Sciatic nerve (tissue), 2 donors: ENCODE results near the gene STARD5. TPM values are rescaled to one million over a fixed set of nuclear protein-coding genes. Genes with fewer than 3 reads are reported as not detected.

ENCODE experiments used
- ATAC-seq: fragments of 200-7000 bp; cut with Tn5 transposase; one replicate; pipeline ENCODE4 v1.9.1; 2020; ENCODE audit warnings: mild to moderate bottlenecking, moderate library complexity
- DNase-seq: peaks from one replicate; pipeline ENCODE4 v3.0.0-alpha.2; 2020; ENCODE audit warnings: low spot score
- intact Hi-C: fragments of 100-400 bp; cut with DNase I; formaldehyde crosslinking; loops from one replicate; pipeline ENCODE4 v1.14.2; 2022
- total RNA-seq: library from RNA; stranded (reverse); fragmentation: NEBNext Ultra II Directional; extraction: Animal tissue kit (Norgen Biotek cat#: 25700); gene quantifications from one replicate; pipeline ENCODE4 v1.2.1, GENCODE V29; 2021
- donor health status: DM: no; HTN: no; CAD: no.
- donor health status: DM: no; HTN: no; CAD: no.

STARD5 gene
- total RNA-seq, 1 donor from 2014 or later = 6.1 TPM

DNA sequence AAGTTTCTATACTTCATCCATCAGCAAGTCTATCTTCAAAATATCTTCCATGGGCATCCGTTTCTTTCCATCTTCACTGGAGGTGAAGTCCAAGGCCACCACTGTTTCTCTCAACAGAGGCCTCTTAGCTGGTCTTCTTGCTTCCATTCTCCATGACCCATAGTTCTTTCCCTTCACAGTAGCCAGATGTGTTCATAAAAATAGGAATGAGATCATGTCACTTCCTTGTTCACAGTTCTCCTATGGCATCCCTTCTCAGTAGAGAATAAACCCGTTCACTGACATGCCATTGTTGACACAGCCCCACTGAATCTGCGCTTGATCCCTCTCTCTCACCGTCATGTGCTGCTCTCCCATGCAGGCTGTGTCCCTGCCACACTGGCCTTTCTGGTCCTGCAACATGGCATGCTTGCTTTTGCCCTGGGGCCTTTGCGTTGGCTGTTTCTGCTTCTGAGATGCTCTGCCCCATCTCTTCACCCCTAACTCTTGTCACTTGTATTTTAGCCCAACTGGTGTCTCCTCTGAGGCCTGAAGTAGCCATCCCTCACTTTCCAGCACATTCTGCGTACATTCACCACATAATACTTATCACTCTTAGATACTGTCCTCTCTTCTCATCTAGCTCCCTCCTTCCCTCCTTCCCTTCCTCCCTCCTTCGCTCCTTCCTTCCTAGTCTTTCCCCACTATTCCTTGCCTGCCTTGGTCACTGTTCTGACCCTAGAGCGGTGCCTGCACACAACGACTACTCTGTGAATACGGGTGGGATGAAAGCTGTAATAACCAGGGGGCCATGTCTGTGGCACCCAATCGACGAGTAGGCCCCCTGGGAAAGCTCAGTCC lies 42.0 kb downstream of the STARD5 start:
- intact Hi-C loops = no loop called here
- ATAC-seq = no peak
- no peak for DNase-seq

DNA sequence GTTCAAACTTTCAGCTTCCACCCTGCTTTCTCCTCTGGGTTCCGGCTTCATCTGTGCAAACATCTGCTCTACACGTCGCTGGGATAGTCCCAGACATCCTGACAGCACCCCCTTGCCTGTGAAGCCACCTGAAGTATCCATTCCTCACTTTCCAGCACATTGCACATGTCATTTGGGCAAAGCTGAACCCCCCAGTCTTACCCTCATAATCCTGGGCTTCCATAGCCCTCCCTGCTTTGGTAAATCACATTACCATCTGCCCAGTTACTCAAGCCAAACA lies 42.5 kb downstream of the STARD5 start:
- no peak for ATAC-seq
- intact Hi-C loops = no loop called here
- DNase-seq = no peak

DNA sequence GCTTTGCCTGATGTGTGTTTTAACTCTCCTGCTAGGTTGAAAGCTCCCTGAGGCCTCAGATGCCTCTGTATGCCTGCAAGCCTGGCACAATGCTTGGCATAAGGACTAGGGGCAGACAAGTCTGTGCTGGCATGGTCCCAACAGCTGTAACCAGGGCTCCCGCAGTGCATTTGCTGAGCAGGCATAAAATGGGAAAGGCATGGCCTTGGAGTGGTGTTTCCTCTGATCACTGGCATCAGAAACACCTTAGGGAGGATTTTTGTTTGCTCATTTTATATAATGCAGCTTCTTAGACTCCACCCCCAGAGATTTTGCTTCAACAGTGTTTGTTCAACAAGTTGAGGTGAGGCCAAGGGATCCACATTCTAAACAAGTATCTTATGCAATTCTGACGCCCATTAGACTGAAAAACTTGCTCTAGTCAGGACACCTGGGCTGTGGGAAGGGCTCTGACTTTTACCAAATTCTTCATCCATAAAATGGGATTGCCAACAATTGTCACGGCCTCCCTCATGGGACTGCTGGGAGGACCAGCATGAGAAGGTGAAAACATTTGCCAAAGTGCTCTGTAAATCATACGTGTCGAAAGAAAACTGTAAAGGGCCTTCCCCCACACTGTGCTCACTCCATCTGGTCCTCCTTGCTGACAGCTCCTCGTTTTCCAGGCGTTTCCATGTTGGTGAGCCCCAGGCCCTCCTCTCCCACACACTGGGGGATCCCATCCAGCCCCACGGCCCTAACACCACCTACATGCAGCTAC lies 43.1 kb downstream of the STARD5 start:
- DNase-seq (no peak), ATAC-seq (no peak)
- intact Hi-C loops = no loop called here

DNA sequence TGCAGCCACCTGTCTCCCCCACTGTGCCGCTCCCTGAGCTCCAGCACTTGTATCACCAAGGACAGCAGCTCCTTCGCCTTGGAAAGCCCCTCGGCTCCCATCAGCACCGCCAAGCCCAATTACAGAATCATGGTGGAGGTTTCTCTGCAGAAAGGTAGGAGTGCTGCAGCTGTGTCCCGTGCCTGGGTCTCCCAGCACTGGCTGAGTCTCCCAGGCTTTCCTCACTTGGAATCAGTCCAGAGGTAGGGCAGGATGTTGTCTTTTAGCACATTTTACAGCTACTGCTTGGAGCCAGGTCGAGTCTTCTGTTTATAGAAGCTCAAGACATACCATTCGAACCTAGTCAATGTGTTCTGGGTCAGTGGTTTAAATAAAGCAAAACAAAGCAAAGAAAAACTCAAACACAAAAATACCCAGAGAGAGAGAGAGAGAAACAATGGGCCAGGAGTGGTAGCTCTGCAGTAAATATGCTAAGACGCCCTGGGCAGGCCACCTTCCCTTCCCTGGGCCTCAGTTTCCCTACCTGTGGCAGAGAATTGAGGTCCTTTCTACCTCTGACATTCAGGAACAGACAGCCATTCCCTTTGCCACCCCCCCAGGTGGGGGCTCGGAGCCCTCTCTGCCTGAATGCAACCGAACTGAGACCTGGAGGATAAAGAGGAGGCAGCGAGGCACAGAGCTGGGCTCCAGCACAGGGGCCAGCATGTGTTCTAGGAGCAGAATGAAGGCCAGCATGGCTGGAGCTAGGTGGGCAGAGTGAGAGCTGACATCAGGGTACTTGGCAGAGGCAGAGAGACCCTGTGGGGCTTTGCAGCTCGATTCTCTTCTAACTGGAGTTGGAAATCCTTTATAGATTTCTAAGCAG lies 44.1 kb downstream of the STARD5 start:
- ATAC-seq (no peak), DNase-seq (no peak)
- intact Hi-C loops = loop anchor here (10.0 kb wide), 1 partner anchor 115 kb away; no protein-coding TSS in a partner anchor

DNA sequence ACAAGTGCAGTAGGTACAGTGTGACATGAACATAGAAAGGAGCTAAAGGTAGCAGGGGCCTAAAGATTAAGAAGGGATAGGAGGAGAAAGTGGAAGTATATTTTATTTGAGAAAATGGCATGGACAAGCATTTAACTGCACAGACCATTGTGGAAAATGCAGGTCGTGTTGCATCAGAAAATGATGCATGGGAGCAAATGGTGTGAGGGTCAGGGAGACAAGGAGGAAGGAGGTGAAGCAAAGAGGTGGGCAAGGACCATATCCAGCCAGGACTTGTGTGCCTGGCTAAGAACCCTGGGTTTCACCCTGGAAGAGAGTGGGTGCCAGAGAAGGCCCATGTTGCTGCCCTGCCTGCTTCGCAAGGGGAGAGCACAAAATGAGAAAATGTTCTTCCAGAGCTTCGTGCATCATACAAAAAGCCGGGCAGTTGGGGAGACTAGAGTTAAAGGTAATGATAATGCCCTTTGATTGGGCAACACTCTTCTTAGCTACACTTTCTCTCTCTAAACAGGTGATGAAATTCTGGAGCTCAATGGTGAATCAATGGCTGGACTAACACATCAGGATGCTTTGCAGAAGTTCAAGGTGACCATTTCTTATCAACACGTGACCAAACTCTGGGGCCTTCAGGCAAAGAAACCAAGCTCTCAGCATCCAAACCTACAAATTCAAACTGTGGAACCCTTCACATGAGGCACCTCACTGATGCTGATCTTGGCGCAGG lies 45.5 kb downstream of the STARD5 start:
- ATAC-seq = no peak
- intact Hi-C loops = loop anchor here (10.0 kb wide), 1 partner anchor 116 kb away; no protein-coding TSS in a partner anchor
- DNase-seq = no peak

DNA sequence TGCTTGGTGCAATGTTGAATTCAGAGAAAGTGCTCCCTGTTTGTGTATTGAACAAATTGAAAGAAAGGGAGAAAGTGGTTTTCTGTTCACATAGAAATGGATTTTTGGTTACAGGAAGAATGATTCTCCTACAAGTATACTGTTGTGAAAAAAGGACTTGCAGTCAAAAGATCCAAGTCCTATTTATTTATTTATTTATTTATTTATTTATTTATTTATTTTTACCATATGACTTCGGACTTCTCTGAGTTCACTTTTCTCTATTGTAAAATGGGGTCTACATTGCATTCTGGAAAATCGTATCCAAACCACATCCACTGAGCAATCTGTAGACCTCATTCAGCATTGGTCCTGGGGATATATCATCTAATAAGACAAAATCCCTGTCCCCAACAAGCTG lies 46.1 kb downstream of the STARD5 start:
- no peak for DNase-seq
- intact Hi-C loops = loop anchor here (10.0 kb wide), 1 partner anchor 117 kb away; no protein-coding TSS in a partner anchor
- no peak for ATAC-seq

DNA sequence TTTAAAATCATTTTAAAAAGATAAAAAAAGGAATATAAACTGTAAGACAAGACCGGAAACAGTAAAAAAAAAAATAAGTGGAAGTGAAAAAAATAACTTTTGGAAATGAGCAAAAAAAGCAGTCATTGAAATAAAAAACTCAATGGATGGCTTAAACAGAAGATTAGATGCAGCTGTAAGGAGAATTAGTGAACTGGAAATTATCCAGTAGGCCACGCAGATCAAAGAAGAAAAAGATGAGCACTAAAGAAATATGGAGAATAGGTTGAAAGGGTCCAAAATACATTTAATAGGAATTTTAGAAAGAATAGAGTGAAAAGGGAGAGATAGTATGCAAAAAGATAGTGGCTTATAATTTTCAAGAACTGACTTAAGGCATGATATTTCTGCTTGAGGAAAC lies 47.0 kb downstream of the STARD5 start:
- no peak for ATAC-seq
- intact Hi-C loops = loop anchor here (10.0 kb wide), 1 partner anchor 118 kb away; no protein-coding TSS in a partner anchor
- no peak for DNase-seq

DNA sequence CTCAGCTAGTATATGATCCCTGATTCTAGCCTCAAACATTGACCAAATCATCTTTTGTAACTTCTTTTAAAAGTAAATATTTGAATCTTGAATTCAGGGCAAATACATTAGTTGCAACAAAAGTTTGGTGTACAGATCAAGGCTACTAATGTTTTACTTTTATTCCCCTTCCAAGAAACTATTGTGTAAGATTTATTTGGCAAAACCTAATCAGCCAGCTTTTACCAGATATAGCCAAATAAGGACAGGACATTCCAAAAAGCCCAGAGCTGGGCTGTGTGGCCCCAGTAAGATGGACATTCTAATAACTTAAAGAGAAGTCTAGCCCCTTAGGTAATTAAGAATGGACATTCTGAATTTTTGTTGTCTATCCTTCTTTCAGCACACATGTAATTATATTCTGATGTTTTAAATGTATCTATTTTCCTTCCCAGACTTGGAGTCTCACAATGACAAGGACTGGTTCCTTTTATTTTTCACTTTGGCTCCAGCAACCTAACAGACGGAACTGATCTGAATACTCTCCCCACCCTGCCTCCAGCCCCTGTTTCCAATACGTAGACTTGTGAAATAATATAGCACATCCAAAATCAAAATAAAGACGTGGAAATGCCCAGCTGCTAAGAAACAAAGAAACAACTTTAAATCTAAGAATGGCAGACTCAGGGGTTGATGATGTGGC lies 48.1 kb downstream of the STARD5 start:
- DNase-seq (no peak), ATAC-seq (peak; percentile 75)
- intact Hi-C loops = loop anchor here (10.0 kb wide), 1 partner anchor 119 kb away; no protein-coding TSS in a partner anchor

DNA sequence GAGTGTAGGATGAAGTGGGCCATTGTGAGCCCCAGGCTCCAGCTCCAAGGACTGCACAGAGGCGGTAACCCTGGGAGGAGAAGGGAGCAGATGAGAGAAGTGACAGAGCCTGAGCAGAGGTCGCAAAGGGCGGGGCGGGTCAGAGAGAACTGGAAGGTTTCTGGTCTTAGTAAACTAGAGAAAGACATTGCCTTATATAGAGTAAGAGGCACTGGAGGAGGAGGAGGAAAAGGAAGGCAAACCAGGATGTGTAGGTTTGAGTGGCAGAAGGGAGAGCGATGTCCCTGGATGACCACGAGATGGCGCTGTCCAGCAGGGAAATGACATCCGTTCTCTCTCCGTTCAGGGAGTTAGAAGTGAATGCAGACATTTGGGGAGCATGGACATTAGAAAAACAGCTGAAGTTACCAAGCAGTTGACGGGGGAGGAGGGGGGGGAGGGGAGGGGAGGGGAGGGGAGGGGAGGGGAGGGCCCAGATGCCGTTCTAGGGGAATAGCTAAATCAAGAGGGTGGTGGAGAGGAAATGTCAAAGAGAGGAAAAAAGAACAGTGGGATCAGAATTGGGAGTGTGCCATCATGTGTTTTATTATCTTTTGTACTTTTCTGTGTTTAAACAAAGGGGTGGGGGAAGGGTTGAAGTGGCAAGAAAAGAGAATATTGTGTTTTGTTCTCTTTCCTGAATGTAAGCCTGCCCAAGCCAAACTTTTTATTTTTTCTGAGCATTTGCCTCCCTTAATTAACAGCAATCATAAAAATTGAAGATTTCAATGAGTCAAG lies 48.8 kb downstream of the STARD5 start:
- DNase-seq (peak; percentile 89), ATAC-seq (peak; percentile 87)
- intact Hi-C loops = loop anchor here (10.0 kb wide), 1 partner anchor 120 kb away; no protein-coding TSS in a partner anchor

DNA sequence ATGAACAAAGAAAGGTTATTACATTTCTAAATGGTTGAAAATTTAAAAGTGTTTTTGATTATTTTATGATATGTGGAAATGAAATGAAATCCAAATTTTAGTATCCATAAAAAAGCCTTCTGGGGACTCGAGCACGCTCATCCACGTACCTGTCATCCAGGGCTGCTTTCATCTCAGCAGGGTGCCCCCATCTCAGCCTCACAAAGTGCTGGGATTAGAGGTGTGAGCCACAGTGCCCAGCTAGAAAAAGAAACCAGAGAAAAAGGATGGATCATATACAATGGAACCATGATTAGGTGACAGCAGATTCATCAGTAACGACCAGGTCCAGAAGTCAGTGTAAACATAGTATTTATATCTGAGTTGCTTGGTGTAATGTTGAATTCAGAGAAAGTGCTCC lies 49.7 kb downstream of the STARD5 start:
- no peak for DNase-seq
- ATAC-seq = no peak
- intact Hi-C loops = loop anchor here (10.0 kb wide), 1 partner anchor 121 kb away; no protein-coding TSS in a partner anchor

DNA sequence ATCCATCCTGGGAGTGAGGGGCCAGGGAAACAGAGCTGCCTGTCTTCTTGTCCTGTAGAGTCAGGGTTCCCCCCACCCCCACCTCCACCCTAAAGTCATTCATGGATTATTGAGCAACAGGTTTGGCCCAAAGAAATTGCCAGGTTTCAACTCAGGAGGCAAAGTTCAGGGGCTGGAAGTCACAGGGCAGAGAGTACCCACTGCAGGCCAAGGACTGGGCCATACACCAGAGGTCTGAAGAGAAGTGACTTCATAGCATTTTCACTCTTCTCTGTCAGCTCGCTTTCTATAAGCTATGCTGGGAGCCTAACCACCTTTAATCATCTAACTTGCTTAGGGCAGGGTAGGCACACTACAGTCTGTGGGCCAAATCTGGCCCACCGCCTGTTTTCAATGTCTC lies 50.1 kb downstream of the STARD5 start:
- DNase-seq (no peak), ATAC-seq (no peak)
- intact Hi-C loops = loop anchor here (10.0 kb wide), 1 partner anchor 121 kb away; no protein-coding TSS in a partner anchor

DNA sequence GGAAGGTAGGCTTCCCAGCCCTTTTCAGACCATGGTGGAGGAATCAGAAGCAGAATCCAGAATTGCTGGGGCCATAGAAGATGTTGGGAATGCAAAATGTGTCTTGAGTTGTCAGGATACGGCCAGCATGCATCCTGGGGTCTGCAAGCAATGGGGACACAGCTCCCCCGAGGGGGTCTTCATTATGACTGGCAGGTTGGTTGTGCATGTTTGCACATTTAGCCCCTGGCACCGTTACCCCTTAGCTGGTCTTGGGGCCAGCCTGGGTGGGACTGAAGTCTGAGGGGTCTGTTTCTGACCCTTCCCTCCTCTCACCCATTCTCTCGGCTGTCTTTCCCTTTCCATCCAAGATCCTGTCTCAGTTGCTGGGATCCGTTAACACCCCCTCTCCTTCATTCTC lies 50.7 kb downstream of the STARD5 start:
- intact Hi-C loops = loop anchor here (10.0 kb wide), 1 partner anchor 122 kb away; no protein-coding TSS in a partner anchor
- DNase-seq (no peak), ATAC-seq (no peak)

DNA sequence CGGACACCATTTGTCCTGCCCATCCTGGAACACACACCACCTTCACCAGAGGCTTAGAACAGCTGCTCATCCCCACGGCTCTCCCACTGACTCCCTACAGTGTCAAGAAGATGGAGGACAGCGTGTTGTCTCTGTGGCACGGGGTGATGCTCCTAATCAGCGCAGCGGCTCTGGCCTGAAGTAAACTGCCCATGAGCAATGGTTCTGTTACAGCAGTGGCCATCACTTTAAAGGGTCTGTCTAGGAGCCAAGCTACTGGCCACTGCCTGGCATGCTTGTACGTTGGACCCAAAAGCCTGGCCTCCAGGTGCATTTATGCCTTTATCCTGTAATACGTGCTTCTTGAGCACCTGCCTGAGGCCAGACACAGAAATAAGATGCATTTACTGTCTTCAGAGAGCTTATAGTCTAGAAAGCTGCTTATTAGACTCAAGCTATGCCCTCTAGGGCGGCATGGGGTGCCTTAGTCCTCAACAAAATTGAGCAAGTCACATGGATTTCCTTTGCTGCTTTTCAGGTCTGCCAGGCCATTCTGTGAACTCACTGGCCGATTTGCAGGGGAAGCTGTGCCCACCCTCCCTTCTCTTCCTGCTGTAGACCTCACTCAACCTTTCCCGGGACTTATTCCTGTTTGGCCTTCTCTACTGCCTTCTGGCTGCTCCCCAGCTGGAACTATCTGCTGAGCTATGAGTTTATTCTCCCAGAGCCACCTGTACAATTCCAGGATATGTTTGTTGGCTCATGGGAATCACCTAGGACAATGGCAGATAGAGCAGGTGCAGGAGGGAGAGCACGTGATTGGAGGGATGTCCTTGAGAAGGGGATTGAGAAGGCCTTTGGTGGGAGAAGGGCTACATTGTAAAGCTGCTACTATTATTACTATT lies 51.9 kb downstream of the STARD5 start:
- intact Hi-C loops = loop anchor here (10.0 kb wide), 1 partner anchor 123 kb away; no protein-coding TSS in a partner anchor
- no peak for DNase-seq
- ATAC-seq = no peak

DNA sequence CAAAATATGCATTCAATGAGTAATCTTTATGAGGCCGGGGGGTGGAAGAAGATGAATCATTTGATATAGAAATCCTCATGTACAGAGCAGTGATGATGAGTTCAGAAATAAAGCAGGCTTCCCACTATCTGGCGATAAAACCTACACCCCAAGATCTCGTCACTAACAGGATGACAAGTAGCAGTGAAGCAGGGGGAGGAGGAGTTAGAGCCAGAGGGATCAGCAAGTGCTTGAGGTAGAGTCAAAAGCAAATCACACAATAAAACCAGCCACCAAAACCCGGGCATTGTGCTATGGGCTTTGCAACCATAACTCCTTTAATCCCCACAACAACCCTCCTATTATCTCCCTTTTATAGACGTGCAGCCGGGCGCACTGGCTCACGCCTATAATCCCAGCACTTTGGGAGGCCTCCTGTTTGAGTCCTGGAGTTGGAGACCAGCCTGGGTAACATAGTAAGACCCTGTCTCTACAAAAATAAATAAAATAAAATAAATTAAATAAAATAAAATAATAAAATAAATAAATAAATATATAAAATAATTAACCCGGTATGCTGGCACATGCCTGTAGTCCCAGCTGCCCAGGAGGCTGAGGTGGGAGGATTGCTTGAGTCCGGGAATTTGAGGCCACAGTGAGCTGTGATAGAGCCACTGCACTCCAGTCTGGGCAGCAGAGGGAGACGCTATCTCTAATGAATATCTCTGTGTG lies 53.0 kb downstream of the STARD5 start:
- intact Hi-C loops = loop anchor here (10.0 kb wide), 1 partner anchor 124 kb away; no protein-coding TSS in a partner anchor
- ATAC-seq (no peak), DNase-seq (no peak)

DNA sequence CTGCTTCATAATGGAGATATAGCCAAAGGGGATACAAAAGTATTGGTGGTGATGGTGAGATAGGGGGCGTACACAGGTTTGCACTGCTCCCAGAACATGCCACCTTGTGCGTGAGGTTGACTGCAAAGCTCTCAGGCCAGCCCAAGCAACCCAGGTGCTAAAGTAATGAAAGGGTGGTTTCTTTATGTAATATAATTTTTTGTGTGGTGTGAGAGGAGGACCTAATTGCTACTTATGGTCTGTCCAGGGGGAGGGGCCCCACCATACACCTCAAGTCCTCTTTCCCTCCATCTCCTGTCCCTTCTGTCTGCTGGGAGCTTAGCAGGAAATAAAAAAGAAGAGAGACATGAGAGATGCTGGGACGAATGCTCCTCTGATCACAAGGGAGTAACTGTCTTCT lies 53.8 kb downstream of the STARD5 start:
- intact Hi-C loops = loop anchor here (10.0 kb wide), 1 partner anchor 125 kb away; no protein-coding TSS in a partner anchor

More for the DNA sequence above, 53.8 kb downstream of the STARD5 start:
- ATAC-seq = no peak
- no peak for DNase-seq
